Tibial nerve (tissue), 4 donors: ENCODE results near the gene CYSLTR2. TPM values are rescaled to one million over a fixed set of nuclear protein-coding genes. Genes with fewer than 3 reads are reported as not detected.

Experiments used
- DNase-seq, 2 donors: peaks; one replicate each; pipeline ENCODE4 v3.0.0-alpha.2; 2019; ENCODE audit warnings: low spot score in 2 of 2
- H3K27ac ChIP-seq, 4 donors: fragments of 200-600 bp; sonication (generic) in 3 of 4; one replicate each; pipeline ENCODE4 v1.5.1; 2017 to 2019; ENCODE audit warnings: mild to moderate bottlenecking in 1 of 4
- H3K27me3 ChIP-seq, 2 donors: fragments of 200-600 bp; sonication (generic) in 1 of 2; one replicate each; pipeline versions ENCODE4 v1.5.1 to v1.6.0; 2017 to 2019
- H3K36me3 ChIP-seq, 3 donors: fragments of 200-600 bp; sonication (generic); one replicate each; pipeline ENCODE4 v1.5.1; 2018 to 2019
- H3K4me1 ChIP-seq, 4 donors: fragments of 200-600 bp; sonication (generic) in 3 of 4; one replicate each; pipeline ENCODE4 v1.5.1; 2017 to 2019
- H3K4me3 ChIP-seq, 4 donors: fragments of 200-600 bp; sonication (generic) in 3 of 4; one replicate each; pipeline ENCODE4 v1.5.1; 2017 to 2019; ENCODE audit warnings: mild to moderate bottlenecking in 1 of 4, moderate library complexity in 1 of 4
- H3K9me3 ChIP-seq, 4 donors: fragments of 200-600 bp; sonication (generic) in 3 of 4; one replicate each; pipeline ENCODE4 v1.5.1; 2017 to 2019
- EP300 ChIP-seq, 2 donors: sonication (generic); formaldehyde crosslinking; IDR thresholded peaks; one replicate each; pipeline ENCODE4 v1.6.1; 2017; ENCODE audit warnings: antibody characterized with exemption in 2 of 2, mild to moderate bottlenecking in 1 of 2
- POLR2A ChIP-seq, 2 donors: fragments of 450-650 bp; IDR thresholded peaks; one replicate each; pipeline ENCODE4 v1.6.1; 2017; ENCODE audit warnings: antibody characterized with exemption in 2 of 2, mild to moderate bottlenecking in 2 of 2, moderate library complexity in 2 of 2
- WGBS, 2 donors: methylation state at CpG; one replicate each; pipeline ENCODE4 v1.1.5; 2018; 5-methylcytosine and 5-hydroxymethylcytosine counted together
- total RNA-seq, 4 donors: library from RNA; depleted of rRNA; stranded (reverse); fragments of >200 nt; gene quantifications; one replicate each; pipeline ENCODE4 v1.1.0, GENCODE V29; 2016
- TF ChIP-seq, protein P1 (sequence below), 5 experiments: fragments of 200-600 bp in 3 of 5; fragments of 450-650 bp in 2 of 5; sonication (generic) in 3 of 5; IDR thresholded peaks; one replicate each; pipeline ENCODE4 v1.5.1; 2016 to 2019; ENCODE audit warnings: antibody characterized with exemption in 5 of 5, mild to moderate bottlenecking in 3 of 5, moderate library complexity in 2 of 5

CYSLTR2 gene
- total RNA-seq, 4 donors from 2014 or later: 0.22 TPM; not detected in 3

DNA sequence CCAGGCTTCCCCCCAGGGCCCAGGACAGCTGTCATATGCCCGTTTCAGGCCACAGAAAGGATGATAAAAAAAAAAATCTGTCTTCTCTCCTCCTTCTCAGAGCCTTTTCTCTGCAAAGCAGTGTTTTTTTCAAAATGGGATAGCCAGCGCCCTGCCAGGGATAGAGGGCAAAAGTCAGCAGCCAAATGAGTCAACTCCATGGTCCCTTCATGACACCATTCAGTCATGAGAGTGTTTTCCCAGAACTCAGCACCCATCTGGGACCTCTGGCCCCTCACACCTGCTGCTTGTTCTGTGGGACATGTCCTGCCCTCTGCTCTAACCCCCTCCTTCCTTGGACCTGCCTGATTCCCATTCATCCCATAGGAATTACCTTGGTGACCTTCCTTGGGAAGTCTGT is 95.0 kb downstream of the CYSLTR2 start:
- Histone ChIP-seq H3K9me3 (no peaks in the 10 kb centered on the region), H3K4me3 (no peak overlapping the region), H3K36me3 (no peaks in the 10 kb centered on the region), H3K4me1 (peaks cover 0 to 28% (median 16%) of the 10 kb centered on the region in 4 donors), H3K27me3 (no peaks in the 10 kb centered on the region), H3K27ac (peak overlapping the region in 2 of 4 donors; percentile 74 to 81)
- 81 to 85% methylated on average over 2 of the region's 2 CpGs for WGBS, 2 donors
- DNase-seq: no peak
- TF ChIP-seq EP300 (IDR thresholded peaks at IDR 0.05): no peak
- TF ChIP-seq POLR2A (IDR thresholded peaks at IDR 0.05): no peak
- TF ChIP-seq, protein P1, sequence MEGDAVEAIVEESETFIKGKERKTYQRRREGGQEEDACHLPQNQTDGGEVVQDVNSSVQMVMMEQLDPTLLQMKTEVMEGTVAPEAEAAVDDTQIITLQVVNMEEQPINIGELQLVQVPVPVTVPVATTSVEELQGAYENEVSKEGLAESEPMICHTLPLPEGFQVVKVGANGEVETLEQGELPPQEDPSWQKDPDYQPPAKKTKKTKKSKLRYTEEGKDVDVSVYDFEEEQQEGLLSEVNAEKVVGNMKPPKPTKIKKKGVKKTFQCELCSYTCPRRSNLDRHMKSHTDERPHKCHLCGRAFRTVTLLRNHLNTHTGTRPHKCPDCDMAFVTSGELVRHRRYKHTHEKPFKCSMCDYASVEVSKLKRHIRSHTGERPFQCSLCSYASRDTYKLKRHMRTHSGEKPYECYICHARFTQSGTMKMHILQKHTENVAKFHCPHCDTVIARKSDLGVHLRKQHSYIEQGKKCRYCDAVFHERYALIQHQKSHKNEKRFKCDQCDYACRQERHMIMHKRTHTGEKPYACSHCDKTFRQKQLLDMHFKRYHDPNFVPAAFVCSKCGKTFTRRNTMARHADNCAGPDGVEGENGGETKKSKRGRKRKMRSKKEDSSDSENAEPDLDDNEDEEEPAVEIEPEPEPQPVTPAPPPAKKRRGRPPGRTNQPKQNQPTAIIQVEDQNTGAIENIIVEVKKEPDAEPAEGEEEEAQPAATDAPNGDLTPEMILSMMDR (IDR thresholded peaks at IDR 0.05): no peak

DNA sequence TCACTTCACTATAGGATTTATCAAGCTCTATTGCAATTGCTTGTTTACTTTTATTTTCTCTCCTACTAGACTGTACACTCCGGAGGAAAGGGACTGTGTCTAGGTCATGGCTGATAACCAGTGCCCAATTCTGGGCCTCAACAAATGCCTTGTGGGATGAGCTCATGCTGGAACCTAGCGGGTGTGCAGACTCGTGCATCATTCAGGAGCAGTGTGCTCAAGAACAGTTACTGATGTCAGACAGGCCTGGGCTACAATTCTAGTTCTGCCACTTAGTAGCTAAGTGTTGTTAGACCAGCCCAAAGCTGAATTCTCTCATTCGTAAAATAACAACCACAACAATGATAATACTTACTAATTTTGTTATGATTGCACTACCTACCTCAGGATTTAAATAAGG is 95.4 kb downstream of the CYSLTR2 start:
- H3K27ac ChIP-seq: peak overlapping the region in 2 of 4 donors; percentile 74 to 81
- TF ChIP-seq EP300 (IDR thresholded peaks at IDR 0.05) (no peak), POLR2A (IDR thresholded peaks at IDR 0.05) (no peak)
- TF ChIP-seq, protein P1 (IDR thresholded peaks at IDR 0.05): no peak
- H3K36me3 ChIP-seq: no peaks in the 10 kb centered on the region
- H3K9me3 ChIP-seq: no peaks in the 10 kb centered on the region
- H3K27me3 ChIP-seq: no peaks in the 10 kb centered on the region
- H3K4me3 ChIP-seq: no peak overlapping the region
- 82 to 84% methylated on average over 4 of the region's 4 CpGs for WGBS, 2 donors
- no peak for DNase-seq
- H3K4me1 ChIP-seq: peaks cover 0 to 28% (median 16%) of the 10 kb centered on the region in 4 donors

DNA sequence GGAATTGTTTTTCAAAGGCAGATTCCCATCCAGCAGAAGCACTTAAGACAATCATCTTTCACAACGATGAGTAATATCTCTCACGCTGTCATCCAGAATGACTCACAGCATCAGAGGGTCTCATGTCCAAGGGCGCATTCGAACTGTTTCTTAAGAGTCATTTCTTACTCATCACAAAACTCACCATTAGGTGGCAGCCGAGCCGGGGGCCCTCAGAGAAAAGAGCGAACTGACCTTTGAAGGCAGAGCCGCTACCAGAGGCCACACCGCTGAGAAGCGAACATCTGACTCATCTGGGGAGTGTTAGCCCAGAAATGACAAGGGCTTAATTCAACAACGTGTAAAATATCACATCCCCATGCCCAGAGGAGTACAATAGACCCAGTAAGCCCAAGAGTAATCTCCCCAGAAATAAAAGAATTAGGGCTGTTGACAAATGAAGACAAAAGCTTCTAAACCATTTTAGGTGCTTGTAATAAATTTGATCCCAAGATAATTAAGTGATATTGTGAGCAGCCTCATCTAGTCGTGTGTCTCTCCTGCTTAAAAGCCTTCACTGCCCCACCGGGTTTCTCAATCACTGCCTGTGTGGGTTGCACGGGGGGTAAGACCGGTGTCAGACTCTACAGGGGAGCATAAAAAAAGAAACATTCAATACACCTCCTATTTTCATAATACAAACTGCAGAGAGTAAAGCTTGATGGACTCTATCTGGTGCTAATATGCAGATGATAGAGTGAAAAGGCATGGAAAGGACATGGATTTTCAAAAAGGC is 96.2 kb downstream of the CYSLTR2 start:
- TF ChIP-seq EP300 (IDR thresholded peaks at IDR 0.05): peak in 1 of 2 donors; percentile 69
- TF ChIP-seq, protein P1 (IDR thresholded peaks at IDR 0.05): peak; percentile 34 to 60 (median 48)
- no peak for TF ChIP-seq POLR2A (IDR thresholded peaks at IDR 0.05)
- H3K4me1 ChIP-seq: peaks cover 0 to 28% (median 16%) of the 10 kb centered on the region in 4 donors
- WGBS, 2 donors: 24 to 27% methylated on average over 15 of the region's 15 CpGs

DNA sequence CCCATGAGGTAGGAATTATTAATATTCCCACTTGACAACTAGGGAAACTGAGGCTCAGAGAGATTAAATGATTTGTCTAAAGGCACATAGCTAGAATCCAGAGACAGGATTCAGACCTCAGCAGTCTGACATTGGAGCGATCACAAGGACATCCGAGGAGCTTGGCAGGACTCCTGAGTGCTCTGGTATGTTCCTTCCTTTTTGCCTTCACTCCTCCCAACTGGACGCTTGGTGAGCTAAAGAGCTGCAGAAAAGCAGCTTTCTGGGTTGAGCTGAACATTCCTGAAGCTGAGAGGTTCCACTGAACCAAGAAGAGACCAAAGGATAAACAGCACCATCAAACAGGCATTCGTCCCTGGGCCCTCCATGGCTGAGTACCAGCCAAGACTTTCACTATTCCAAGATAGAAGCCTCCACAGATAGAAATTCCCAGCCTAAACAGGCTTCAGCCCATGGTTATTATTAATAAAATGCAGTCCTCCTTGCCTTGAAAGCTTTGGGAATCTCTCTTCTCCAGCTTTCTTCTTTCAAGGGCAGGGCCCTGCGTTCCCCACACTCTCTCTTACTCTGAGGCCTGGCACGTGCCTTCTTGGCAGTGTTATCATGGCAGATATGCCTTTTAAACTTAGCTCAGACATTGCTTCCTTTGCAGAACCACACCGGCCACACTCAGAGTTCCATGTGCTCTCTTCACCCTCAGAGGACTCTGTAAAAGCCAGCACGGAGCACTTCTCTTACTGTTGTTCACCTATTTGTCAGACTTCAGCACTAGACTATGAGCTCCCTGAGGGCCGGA is 97.1 kb downstream of the CYSLTR2 start:
- no peaks in the 10 kb centered on the region for H3K27me3 ChIP-seq
- peaks cover 0 to 28% (median 16%) of the 10 kb centered on the region in 4 donors for H3K4me1 ChIP-seq
- DNase-seq: peak; percentile 22 to 42
- WGBS, 2 donors: 69 to 74% methylated on average over 9 of the region's 9 CpGs
- TF ChIP-seq, protein P1 (IDR thresholded peaks at IDR 0.05): peak in 1 of 5 experiments; percentile 9
- TF ChIP-seq EP300 (IDR thresholded peaks at IDR 0.05): no peak
- peak overlapping the region; percentile 24 to 87 (median 66) for H3K27ac ChIP-seq
- no peaks in the 10 kb centered on the region for H3K36me3 ChIP-seq
- H3K9me3 ChIP-seq: peaks cover 0 to 8% (median 0%) of the 10 kb centered on the region in 4 donors
- no peak overlapping the region for H3K4me3 ChIP-seq

More for the DNA sequence above, 96.2 kb downstream of the CYSLTR2 start:
- no peaks in the 10 kb centered on the region for H3K9me3 ChIP-seq
- DNase-seq: peak; percentile 78 to 83
- no peak overlapping the region for H3K4me3 ChIP-seq
- H3K27me3 ChIP-seq: no peaks in the 10 kb centered on the region
- H3K27ac ChIP-seq: peak overlapping the region; percentile 24 to 87 (median 66)
- no peaks in the 10 kb centered on the region for H3K36me3 ChIP-seq
